Ascending aorta (tissue), 2 donors: Measurements from ENCODE around the gene CELSR2. TPM values are rescaled to one million over a fixed set of nuclear protein-coding genes. Genes with fewer than 3 reads are reported as not detected.

Experiments
- DNase-seq, 2 donors: peaks; one replicate each; pipeline ENCODE4 v3.0.0-alpha.2; 2019; ENCODE audit warnings: low spot score in 2 of 2
- H3K27ac ChIP-seq, 2 donors: fragments of 200-600 bp; sonication (generic); one replicate each; pipeline ENCODE4 v1.5.1; 2016 to 2017; ENCODE audit warnings: mild to moderate bottlenecking in 1 of 2
- H3K27me3 ChIP-seq: fragments of 200-600 bp; sonication (generic); one replicate; pipeline ENCODE4 v1.5.1; 2017
- H3K36me3 ChIP-seq, 2 donors: fragments of 200-600 bp; sonication (generic); one replicate each; pipeline ENCODE4 v1.5.1; 2016
- H3K4me1 ChIP-seq, 2 donors: fragments of 200-600 bp; sonication (generic); one replicate each; pipeline ENCODE4 v1.5.1; 2016 to 2017; ENCODE audit warnings: mild to moderate bottlenecking in 1 of 2
- H3K4me3 ChIP-seq, 2 donors: fragments of 200-600 bp; sonication (generic); one replicate each; pipeline ENCODE4 v1.5.1; 2016 to 2017; ENCODE audit warnings: mild to moderate bottlenecking in 1 of 2
- H3K9me3 ChIP-seq, 2 donors: fragments of 200-600 bp; sonication (generic); one replicate each; pipeline ENCODE4 v1.5.1; 2016
- intact Hi-C: fragments of 100-400 bp; cut with DNase I; formaldehyde crosslinking; loops from one replicate; pipeline ENCODE4 v1.15.1; 2023
- total RNA-seq: library from RNA; depleted of rRNA; stranded (reverse); fragments of >200 nt; gene quantifications from one replicate; pipeline ENCODE4 v1.1.0, GENCODE V29; 2016
- TF ChIP-seq, protein P1 (sequence below), 3 experiments: fragments of 200-600 bp in 2 of 3; fragments of 450-650 bp in 1 of 3; sonication (generic) in 2 of 3; IDR thresholded peaks; one replicate each; pipeline ENCODE4 v1.5.1; 2016 to 2019; ENCODE audit warnings: antibody characterized with exemption in 3 of 3, mild to moderate bottlenecking in 1 of 3, moderate library complexity in 1 of 3

The CELSR2 gene
- total RNA-seq, 1 donor from 2014 or later: 3.6 TPM

DNA sequence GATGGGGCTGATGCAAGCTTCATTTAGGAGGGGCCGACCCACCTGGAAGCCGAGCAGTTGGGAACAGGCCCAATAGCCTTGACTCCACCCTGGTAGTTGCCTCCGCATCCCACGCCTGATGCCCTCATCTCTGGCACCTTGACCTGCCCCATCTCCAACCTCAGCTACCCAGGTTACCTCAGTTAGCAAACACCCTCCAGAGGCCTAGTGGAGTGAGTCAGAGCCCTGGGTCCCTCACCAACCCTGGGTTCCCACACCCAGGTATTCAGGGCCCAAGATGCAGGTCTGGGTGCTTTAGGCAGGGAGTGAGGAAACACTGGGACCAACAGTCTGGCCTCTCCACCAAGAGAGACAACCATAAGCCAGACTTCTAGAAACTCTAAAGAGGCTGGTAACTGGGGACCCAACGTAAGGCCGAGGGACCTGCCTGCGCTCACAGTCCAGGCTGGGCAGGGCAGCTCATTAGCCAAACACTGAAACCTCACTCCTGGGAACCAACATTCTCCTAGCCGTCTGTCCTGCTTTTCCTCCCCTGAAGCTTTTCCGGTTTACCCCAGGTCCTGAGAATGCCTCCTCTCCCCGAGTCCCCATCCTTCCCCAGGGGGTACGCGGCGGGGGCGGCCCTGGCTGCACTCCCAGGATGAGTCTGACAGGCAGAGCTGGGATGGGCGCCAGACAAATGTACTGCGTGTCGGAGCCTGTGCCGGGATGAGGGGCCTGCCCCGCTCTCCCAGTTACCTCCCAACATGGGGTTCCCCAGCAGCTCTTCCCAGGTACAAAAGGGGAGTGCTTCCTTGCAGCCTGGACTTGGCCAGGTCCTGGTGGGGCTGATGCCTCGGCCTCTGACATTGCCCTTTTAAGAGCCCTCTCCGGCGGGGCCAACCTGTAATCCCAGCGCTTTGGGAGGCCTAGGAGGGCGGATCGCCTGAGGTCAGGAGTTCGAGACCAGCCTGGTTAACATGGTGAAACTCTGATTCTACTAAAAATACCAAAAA lies 8.9 kb upstream of the CELSR2 start:
- DNase-seq: no peak
- Histone ChIP-seq H3K27me3 (no peaks in the 10 kb centered on the region), H3K9me3 (no peaks in the 10 kb centered on the region), H3K36me3 (peaks cover 38% of the 10 kb centered on the region in 2 donors), H3K27ac (peak overlapping the region; percentile 13 to 61), H3K4me3 (peak overlapping the region in 1 of 2 donors; percentile 8), H3K4me1 (peaks cover 4 to 12% of the 10 kb centered on the region in 2 donors)
- TF ChIP-seq, protein P1, sequence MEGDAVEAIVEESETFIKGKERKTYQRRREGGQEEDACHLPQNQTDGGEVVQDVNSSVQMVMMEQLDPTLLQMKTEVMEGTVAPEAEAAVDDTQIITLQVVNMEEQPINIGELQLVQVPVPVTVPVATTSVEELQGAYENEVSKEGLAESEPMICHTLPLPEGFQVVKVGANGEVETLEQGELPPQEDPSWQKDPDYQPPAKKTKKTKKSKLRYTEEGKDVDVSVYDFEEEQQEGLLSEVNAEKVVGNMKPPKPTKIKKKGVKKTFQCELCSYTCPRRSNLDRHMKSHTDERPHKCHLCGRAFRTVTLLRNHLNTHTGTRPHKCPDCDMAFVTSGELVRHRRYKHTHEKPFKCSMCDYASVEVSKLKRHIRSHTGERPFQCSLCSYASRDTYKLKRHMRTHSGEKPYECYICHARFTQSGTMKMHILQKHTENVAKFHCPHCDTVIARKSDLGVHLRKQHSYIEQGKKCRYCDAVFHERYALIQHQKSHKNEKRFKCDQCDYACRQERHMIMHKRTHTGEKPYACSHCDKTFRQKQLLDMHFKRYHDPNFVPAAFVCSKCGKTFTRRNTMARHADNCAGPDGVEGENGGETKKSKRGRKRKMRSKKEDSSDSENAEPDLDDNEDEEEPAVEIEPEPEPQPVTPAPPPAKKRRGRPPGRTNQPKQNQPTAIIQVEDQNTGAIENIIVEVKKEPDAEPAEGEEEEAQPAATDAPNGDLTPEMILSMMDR (IDR thresholded peaks at IDR 0.05): no peak
- intact Hi-C loops: loop anchor here (1.0 kb wide), 1 partner anchor 9 kb away; the partner anchor contains the start of gene CELSR2

DNA sequence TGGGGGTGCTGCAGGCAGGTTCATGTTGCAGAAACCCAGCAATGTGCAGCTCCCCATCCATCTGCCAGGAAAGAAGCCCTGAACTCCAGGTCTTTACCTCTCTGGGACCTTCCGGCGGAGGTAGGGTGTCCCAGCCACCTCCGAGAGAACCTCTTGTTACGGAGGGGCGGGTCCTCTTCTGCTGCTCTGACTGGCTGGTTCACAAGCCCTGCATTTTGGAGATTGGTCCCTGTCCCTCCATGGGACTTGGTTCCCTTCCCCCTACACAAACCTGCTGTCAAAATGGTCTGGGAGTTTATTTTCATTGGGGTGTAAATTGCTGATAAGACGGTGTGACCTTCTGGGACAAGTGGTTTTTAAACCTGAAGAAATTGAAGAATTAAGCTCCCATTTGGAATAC lies 8.0 kb upstream of the CELSR2 start:
- peaks cover 29% of the 10 kb centered on the region in 2 donors for H3K36me3 ChIP-seq
- peaks cover 4 to 12% of the 10 kb centered on the region in 2 donors for H3K4me1 ChIP-seq
- no peaks in the 10 kb centered on the region for H3K9me3 ChIP-seq
- no peak overlapping the region for H3K4me3 ChIP-seq
- no peak for DNase-seq
- no peak overlapping the region for H3K27ac ChIP-seq
- intact Hi-C loops: loop anchor here (1.0 kb wide), 1 partner anchor 8 kb away; the partner anchor contains the start of gene CELSR2
- H3K27me3 ChIP-seq: no peaks in the 10 kb centered on the region
- TF ChIP-seq, protein P1 (IDR thresholded peaks at IDR 0.05): no peak

DNA sequence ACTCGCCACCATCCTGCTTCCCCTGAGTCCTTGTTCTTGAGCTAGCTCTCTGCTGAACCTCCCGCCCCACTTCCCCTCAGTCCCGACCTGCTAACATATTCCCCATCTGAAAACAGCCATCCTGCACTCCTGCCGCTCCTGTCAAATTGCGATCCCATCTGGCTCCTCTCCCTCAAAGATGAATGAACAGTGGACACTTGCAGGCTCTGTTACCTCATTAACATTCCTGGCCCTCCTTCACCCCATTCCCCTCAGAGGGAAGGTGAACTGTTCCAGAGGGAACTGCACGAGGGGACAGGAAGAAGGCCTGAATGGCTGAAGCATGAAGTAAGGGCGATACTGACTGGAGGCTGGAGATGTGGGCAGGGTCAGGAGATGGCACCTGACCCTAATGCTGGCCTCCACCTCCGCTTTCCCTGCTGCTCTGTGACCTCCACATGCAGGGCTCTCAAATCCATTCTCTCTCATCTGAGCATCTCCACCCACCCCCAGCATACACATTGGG lies 7.4 kb upstream of the CELSR2 start:
- intact Hi-C loops: loop anchor here (1.0 kb wide), 1 partner anchor 7 kb away; the partner anchor contains the start of gene CELSR2
- Histone ChIP-seq H3K36me3 (peaks cover 23 to 24% of the 10 kb centered on the region in 2 donors), H3K4me3 (no peak overlapping the region), H3K27ac (no peak overlapping the region), H3K27me3 (no peaks in the 10 kb centered on the region), H3K4me1 (peaks cover 4 to 12% of the 10 kb centered on the region in 2 donors), H3K9me3 (no peaks in the 10 kb centered on the region)
- DNase-seq: no peak
- TF ChIP-seq, protein P1 (IDR thresholded peaks at IDR 0.05): no peak

DNA sequence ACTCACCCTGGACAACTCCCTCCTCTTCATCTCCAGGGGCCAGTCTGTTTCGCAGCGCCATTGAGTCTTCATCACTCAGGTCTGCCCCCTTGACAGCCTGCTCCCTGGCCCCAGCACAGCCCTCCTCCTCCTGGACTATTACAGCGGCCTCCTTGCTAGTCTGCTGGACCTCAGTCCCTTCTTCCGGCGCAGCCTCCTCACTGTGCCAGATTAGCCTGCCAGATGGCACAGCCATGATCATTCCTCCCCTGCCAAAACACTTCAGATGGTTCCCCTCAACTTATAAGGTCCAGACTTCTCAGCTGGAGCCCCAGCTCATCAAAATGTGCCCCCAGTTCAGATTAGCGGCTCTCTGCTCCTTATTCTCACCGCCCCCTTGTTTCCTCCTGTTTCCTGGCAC lies 7.0 kb upstream of the CELSR2 start:
- TF ChIP-seq, protein P1 (IDR thresholded peaks at IDR 0.05): no peak
- Histone ChIP-seq H3K36me3 (peaks cover 19% of the 10 kb centered on the region in 2 donors), H3K4me1 (peaks cover 4 to 12% of the 10 kb centered on the region in 2 donors), H3K27ac (no peak overlapping the region), H3K4me3 (no peak overlapping the region), H3K9me3 (no peaks in the 10 kb centered on the region), H3K27me3 (no peaks in the 10 kb centered on the region)
- intact Hi-C loops: no loop called here
- no peak for DNase-seq

DNA sequence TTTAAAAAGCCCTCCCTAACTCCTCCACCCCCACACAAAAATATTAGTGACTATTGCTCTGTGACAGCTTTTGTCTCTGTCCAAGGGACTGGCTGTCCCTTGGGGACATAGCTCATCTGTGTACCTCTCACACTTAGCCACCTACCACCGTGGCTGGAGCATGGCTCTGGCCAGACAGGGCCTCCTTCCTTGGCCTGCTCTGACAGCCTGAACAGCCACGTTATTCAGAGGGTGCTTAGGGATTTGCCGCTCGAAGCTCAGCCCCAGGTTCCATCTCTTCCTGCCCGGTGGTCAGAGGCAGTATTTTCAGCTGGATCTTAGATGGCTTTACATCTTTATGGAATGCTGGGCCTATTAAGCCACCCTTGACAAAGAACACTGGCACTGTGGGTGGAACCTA lies 6.1 kb upstream of the CELSR2 start:
- no peak overlapping the region for H3K4me3 ChIP-seq
- TF ChIP-seq, protein P1 (IDR thresholded peaks at IDR 0.05): no peak
- peaks cover 4 to 12% of the 10 kb centered on the region in 2 donors for H3K4me1 ChIP-seq
- H3K27me3 ChIP-seq: no peaks in the 10 kb centered on the region
- no peaks in the 10 kb centered on the region for H3K9me3 ChIP-seq
- intact Hi-C loops: no loop called here
- no peak for DNase-seq
- H3K36me3 ChIP-seq: peaks cover 10 to 11% of the 10 kb centered on the region in 2 donors
- H3K27ac ChIP-seq: no peak overlapping the region
